ENCODE results near the gene CLEC4E.
"Not testable (repeated sequence)": the region's sequence is repeated elsewhere in the genome, so short reads cannot be mapped to it uniquely, and the experiment has no call there.

The CLEC4E gene

DNA sequence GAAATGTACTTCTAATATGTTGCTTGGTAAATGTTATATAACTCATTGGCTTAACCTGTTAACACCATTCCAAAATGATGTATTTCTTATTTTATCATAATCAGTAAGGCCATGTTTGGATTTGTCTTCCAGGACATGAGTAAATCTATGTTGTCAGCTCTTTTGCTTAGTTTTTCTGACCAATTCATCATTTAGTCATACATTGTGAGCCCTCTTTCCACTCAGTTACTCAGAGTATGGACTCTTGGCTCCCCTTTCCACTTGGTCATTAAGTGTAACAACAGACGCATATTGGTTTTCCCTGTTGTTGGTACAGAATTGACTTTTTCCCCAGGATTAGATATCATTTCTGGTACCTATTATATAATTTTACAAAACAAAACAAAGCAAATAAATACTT, 36.4 kb downstream of the CLEC4E start:
- Histone ChIP-seq H3K27ac (ENCODE audit: low read depth, low read length) (no peak overlapping the region), H3K79me2 (ENCODE audit: control insufficient read depth, insufficient read depth, low read length, unreplicated experiment) (no peaks in the 10 kb centered on the region), H3K4me1 (ENCODE audit: control insufficient read depth, insufficient read depth, low read length, unreplicated experiment) (no peaks in the 10 kb centered on the region), H3K36me3 (ENCODE audit: insufficient read depth, low read length) (no peaks in the 10 kb centered on the region), H2AFZ (ENCODE audit: low read length, unreplicated experiment) (no peak overlapping the region), H3K27me3 (ENCODE audit: insufficient read depth, low read length) (peaks cover 22% of the 10 kb centered on the region; the same call in 1 of the 2 replicates), H3K4me3 (ENCODE audit: low read depth, low read length) (no peak overlapping the region)

DNA sequence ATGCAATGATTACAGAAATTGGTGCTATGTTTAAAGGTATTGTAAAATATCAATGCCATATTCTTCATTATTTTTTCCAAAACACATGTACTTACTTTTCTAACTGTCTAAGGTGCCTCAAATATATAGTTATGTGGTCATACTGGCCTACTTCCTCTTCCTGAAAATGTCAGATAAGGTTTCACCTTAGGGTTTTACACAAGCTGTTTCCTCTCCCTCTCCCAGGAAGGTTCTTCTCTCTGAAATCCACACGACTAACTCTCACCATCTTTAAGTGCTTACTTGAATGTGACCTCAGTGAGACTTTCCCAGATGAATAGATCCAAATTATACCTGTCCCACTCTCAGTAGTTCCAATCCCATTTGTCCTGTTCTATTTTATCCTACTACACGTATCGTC, 39.0 kb downstream of the CLEC4E start:
- peaks cover 17% of the 10 kb centered on the region for H3K27me3 ChIP-seq (ENCODE audit: insufficient read depth, low read length)
- no peaks in the 10 kb centered on the region for H3K36me3 ChIP-seq (ENCODE audit: insufficient read depth, low read length)
- no peak overlapping the region for H3K4me3 ChIP-seq (ENCODE audit: low read depth, low read length)
- H3K27ac ChIP-seq (ENCODE audit: low read depth, low read length) = no peak overlapping the region
- no peaks in the 10 kb centered on the region for H3K79me2 ChIP-seq (ENCODE audit: control insufficient read depth, insufficient read depth, low read length, unreplicated experiment)
- no peaks in the 10 kb centered on the region for H3K4me1 ChIP-seq (ENCODE audit: control insufficient read depth, insufficient read depth, low read length, unreplicated experiment)
- H2AFZ ChIP-seq (ENCODE audit: low read length, unreplicated experiment) = no peak overlapping the region

DNA sequence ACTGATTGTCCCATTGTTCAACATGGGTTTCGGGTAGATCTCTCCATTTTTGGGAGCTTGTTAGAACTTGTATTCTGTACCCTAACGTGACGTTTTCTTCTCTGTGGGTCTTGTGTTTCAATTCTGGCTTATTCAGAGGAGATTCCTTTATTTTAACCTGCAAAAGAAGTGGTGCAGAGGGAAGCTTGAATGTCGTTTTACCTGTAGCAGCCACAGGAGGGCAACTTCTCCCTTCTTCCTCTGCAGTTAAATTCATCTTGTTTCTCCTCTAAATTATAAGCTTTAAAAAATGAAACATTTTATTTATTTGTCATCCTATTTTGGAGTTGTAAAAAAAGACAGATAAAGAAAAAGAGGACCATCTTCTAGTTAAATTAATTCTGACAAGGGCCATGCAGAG, 41.1 kb downstream of the CLEC4E start:
- H3K4me1 ChIP-seq (ENCODE audit: control insufficient read depth, insufficient read depth, low read length, unreplicated experiment) = no peaks in the 10 kb centered on the region
- H3K27me3 ChIP-seq (ENCODE audit: insufficient read depth, low read length) = peaks cover 16% of the 10 kb centered on the region
- no peak overlapping the region for H3K4me3 ChIP-seq (ENCODE audit: low read depth, low read length)
- H3K27ac ChIP-seq (ENCODE audit: low read depth, low read length) = no peak overlapping the region
- no peak overlapping the region for H2AFZ ChIP-seq (ENCODE audit: low read length, unreplicated experiment)
- H3K36me3 ChIP-seq (ENCODE audit: insufficient read depth, low read length) = no peaks in the 10 kb centered on the region
- no peaks in the 10 kb centered on the region for H3K79me2 ChIP-seq (ENCODE audit: control insufficient read depth, insufficient read depth, low read length, unreplicated experiment)

DNA sequence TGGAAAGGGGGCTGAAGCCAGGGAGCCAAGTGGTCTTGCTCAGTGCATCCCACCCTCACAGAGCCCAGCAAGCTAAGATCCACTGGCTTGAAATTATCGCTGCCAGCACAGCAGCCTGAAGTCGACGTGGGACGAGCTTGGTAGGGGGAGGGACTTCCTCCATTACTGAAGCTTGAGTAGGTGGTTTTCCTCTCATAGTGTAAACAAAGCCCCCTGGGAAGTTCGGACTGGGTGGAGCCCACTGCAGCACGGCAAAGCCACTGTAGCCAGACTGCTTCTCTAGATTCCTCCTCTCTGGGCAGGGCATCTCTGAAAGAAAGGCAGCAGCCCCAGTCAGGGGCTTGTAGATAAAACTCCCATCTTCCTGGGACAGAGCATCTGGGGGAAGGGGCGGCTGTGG, 44.6 kb downstream of the CLEC4E start:
- H3K36me3 ChIP-seq (ENCODE audit: insufficient read depth, low read length) = not testable (repeated sequence)

DNA sequence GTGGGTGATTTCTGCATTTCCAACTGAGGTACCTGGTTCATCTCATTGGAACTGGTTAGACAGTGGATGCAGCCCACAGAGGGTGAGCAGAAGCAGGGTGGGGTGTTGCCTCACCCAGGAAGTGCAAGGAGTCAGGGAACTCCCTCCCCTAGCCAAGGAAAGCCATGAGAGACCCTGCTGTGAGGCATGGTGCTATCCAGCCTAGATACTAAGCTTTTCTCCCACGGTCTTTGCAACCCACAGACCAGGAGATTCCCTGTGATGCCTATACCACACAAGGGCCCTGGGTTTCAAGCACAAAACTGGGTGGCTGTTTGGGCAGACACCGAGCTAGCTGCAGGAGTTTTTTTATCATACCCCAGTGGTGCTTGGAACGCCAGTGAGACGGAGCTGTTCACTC, 45.0 kb downstream of the CLEC4E start:
- H3K79me2 ChIP-seq (ENCODE audit: control insufficient read depth, insufficient read depth, low read length, unreplicated experiment); H3K36me3 ChIP-seq (ENCODE audit: insufficient read depth, low read length); H3K4me3 ChIP-seq (ENCODE audit: low read depth, low read length); H3K4me1 ChIP-seq (ENCODE audit: control insufficient read depth, insufficient read depth, low read length, unreplicated experiment); H3K27ac ChIP-seq (ENCODE audit: low read depth, low read length); H2AFZ ChIP-seq (ENCODE audit: low read length, unreplicated experiment): not testable (repeated sequence)
- peaks cover 37% of the 10 kb centered on the region for H3K27me3 ChIP-seq (ENCODE audit: insufficient read depth, low read length)

More for the DNA sequence above, 44.6 kb downstream of the CLEC4E start:
- H3K27ac ChIP-seq (ENCODE audit: low read depth, low read length); H3K79me2 ChIP-seq (ENCODE audit: control insufficient read depth, insufficient read depth, low read length, unreplicated experiment); H2AFZ ChIP-seq (ENCODE audit: low read length, unreplicated experiment); H3K4me1 ChIP-seq (ENCODE audit: control insufficient read depth, insufficient read depth, low read length, unreplicated experiment); H3K4me3 ChIP-seq (ENCODE audit: low read depth, low read length): not testable (repeated sequence)
- H3K27me3 ChIP-seq (ENCODE audit: insufficient read depth, low read length) = peaks cover 34% of the 10 kb centered on the region

DNA sequence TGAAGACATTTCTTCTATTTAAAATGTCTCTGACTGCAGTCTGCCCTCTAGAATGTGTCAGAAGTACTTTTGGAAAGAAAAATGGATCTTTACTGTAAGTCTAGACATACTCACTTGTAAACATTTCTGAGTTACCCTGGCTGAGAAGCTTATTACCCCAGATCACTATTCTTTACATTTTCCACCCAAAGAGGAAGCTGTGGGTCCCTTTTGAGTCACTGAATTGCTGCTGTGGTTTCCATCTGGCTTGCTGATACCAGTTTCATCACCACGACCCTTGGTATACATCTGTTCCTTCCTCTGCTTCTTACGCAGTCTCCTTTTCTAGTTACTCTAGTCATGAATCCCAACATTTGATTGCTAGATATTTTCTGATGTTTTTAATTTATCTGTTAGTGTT, 47.6 kb downstream of the CLEC4E start:
- H3K4me3 ChIP-seq (ENCODE audit: low read depth, low read length) = no peak overlapping the region
- H3K36me3 ChIP-seq (ENCODE audit: insufficient read depth, low read length) = no peaks in the 10 kb centered on the region
- H3K4me1 ChIP-seq (ENCODE audit: control insufficient read depth, insufficient read depth, low read length, unreplicated experiment) = no peaks in the 10 kb centered on the region
- peaks cover 32% of the 10 kb centered on the region; the same call in 1 of the 2 replicates for H3K27me3 ChIP-seq (ENCODE audit: insufficient read depth, low read length)
- H3K27ac ChIP-seq (ENCODE audit: low read depth, low read length) = no peak overlapping the region
- H2AFZ ChIP-seq (ENCODE audit: low read length, unreplicated experiment) = no peak overlapping the region
- H3K79me2 ChIP-seq (ENCODE audit: control insufficient read depth, insufficient read depth, low read length, unreplicated experiment) = no peaks in the 10 kb centered on the region

DNA sequence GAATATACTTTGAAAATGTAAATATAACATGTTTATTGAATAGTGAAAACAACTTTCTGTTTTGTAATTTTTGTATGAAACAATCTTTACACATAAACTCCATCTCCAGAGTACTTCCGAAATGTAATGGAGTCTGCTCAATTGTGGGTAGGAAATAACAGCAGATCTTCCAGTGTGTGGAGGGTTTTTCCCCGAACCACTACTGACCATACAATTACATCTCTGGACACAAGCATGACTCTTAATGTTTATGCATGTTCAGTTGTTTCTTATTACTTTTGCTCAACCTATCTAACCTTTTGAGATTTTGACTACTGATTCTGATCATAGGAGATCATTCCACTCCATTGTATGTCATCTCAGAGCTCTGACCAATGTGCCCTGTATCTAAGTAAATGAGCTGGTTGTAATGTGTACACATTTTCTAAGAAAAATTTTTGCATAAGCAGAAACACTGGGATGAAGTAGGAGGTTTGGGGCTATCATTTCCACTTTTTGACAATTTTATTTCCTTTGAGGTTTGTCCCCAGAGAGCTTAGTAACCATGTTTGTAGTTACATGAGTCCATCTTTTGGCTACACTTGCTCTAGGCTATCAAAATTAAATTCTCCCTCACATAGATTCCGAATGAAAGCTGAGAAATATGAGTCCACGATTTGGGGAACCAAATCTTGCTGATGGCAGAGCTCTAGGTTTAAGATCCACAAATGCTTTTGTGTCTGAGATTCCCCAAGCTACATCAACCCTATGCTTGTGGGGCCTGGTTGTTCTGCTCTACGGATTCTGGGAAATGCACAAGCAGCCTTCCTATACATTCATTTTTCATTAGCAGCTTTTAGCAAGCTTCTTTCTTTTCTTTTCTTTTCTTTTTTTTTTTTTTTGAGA, 48.8 kb downstream of the CLEC4E start:
- Histone ChIP-seq H2AFZ (ENCODE audit: low read length, unreplicated experiment) (no peak overlapping the region), H3K4me3 (ENCODE audit: low read depth, low read length) (no peak overlapping the region), H3K79me2 (ENCODE audit: control insufficient read depth, insufficient read depth, low read length, unreplicated experiment) (no peaks in the 10 kb centered on the region), H3K27me3 (ENCODE audit: insufficient read depth, low read length) (peaks cover 32% of the 10 kb centered on the region; the same call in 1 of the 2 replicates), H3K4me1 (ENCODE audit: control insufficient read depth, insufficient read depth, low read length, unreplicated experiment) (no peaks in the 10 kb centered on the region), H3K27ac (ENCODE audit: low read depth, low read length) (no peak overlapping the region), H3K36me3 (ENCODE audit: insufficient read depth, low read length) (no peaks in the 10 kb centered on the region)
